22Rv1 (cell line): ENCODE data around the gene PELO.

Experiments used
- CTCF ChIP-seq: fragments of 450-650 bp; IDR thresholded peaks from 2 replicates; pipeline ENCODE4 v1.5.1; 2017; ENCODE audit warnings: mild to moderate bottlenecking
- ZFX ChIP-seq: fragments of 450-650 bp; IDR thresholded peaks from 2 replicates; pipeline ENCODE4 v1.6.1; 2017; ENCODE audit warnings: antibody characterized with exemption, borderline replicate concordance

DNA sequence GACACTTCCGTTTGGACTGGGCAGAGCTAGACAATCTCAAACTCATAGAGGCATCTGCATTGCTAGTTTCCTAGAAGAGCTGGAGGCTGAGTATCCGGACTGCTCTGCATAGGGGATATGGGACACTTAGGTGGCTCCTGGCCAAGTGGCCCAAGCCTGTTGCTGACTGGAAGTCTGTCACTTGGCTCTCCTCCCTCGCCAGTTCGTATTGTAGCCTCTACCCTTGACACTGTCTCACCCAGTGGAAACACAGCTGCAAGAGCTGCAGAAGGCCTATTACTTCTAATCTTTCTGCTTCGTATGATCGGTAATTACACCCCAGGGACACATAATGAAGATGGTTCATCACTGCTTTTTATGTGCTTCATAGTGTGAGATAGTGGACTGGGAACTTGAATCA is 34.7 kb downstream of the PELO start:
- TF ChIP-seq CTCF (no peak), ZFX (no peak)
